Cortex of kidney (tissue), 1 donor: Measurements from ENCODE around the gene NPAS3.

Source experiments
- DNase-seq: peaks from one replicate; lab custom pipeline; 2025; lab: John Stamatoyannopoulos, UW

Gene NPAS3

DNA sequence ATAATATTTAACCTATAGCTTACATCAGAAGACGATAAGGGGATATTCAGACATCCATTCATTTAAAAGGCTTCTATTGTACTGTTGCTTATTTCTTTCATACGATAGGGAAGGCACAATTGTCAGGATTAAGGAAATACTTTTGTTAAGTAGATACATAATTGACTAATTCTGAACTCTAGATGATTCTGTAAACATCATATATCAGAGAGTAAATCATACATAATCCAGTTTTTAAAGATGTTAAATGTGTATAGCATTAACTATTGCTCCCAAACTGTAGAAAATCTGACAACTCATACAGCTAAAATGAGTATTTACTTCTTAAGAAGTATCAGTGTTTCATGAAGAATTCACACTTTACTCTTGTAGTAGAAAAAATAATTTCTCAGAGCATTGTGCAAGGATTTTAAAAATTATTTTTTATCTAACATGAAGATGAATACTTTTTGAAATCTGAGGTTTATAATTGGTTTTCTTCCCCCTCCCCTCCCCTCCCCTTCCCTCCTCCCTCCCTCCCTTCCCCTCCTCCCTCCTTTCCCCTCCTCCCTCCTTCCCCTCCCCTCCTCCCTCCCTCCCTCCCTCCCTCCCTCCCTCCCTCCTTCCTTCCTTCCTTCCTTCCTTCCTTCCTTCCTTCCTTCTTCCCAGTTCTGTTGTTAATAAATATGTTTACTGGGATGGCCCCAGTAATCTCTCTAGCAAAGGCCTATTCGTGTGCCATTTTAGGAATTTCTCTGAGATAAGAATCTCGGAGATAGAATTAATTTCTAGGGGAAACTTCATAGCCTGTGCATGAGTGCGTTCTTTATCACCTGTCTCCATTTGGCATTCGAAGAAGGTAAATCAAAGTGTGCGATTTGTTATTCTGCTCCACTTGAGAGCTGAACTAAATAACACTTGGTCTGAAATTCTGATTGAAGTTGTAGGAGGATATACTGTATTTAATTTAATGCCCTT, 2.3 kb downstream of the NPAS3 start:
- DNase-seq, result no peak

DNA sequence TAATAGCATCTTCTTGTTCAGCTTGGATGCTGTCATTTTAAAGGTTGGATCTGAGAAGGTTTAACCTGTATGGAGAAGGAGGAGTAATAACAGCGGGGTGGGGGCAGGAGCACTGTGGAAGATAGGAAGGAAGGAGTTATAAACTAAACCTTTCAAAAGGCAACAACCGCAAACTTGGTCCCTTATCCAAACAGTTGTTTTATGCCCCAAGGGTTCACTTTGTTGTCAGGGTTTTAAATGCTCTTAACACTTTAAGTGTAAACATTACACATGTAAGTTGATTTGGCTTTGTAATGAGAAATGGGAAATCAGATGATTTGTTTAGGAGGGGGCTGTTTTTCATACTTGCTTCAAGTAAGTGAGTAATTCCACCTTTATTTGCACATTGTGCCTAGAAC, 3.0 kb downstream of the NPAS3 start:
- DNase-seq, result no peak

DNA sequence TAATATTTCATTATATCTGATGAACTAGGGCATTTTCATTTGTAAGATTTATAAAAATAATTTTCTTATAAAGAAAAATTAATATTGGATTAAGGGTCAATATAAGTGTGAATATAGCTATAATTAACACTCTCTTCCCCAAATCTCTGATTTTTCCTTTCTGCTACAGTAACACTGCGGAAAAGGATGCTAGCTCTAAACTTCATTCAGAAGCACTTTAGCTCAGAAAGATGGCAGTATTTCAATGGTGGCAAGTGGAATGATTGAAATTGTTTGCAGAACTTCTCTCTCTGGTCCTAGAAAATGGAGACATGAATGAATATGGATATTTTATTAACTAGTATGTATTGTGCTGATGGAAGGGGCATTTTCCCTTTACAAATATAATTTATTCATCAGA, 8.4 kb downstream of the NPAS3 start:
- no peak for DNase-seq

DNA sequence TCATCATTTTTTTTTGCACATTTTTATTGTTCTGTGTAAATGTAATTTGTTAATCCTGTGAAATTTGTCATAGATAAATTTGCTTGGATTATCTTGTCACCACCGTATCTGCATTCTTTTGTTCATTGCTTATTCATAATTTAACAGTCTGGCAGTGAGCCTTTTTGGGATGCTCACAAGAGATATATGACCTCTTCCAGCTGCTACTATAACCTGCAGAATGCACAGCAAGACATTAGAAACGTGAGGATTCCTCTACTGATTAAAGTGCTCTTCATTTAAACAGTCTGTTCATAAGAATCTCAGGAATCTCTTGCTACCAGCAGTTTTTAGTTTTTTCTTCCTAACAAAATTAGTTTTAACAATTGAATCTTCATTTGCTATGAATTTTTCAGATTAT, 9.1 kb downstream of the NPAS3 start:
- DNase-seq, result no peak

DNA sequence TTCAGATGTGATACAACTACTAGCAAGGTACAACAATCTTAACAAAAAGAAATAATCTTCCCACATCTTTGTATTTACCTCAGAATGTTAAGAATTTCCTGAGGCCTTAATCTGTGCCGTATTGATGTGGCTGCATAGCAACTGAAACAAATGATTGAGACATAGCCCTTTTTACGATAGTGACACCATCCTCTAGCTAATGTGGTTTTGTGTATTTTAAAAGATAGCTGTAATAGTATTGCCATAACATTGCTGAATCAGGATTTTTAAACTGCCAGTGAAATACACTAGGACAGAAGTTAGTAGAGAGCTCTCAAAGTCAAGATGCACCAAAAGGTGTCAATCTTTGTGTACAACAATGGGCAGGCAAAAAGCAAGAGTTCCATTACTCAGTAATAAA, 11.9 kb downstream of the NPAS3 start:
- no peak for DNase-seq

DNA sequence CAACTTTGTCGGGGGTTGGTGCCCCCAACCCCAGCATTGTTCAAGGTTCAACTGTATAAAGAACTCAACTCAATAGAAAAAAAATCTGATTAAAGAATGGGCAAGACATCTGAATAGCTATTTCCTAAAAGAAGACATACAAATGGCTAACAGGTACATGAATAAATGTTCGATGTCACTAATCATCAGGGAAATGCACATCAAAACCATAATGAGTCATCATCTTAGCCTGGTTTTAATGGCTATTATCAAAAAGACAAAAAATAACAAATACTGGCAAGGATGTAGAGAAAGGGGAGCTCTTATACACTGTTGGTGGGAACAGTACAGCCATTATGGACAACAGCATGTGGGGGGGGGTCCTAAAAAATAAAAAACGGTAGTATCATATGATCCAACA, 28.7 kb downstream of the NPAS3 start:
- no peak for DNase-seq

DNA sequence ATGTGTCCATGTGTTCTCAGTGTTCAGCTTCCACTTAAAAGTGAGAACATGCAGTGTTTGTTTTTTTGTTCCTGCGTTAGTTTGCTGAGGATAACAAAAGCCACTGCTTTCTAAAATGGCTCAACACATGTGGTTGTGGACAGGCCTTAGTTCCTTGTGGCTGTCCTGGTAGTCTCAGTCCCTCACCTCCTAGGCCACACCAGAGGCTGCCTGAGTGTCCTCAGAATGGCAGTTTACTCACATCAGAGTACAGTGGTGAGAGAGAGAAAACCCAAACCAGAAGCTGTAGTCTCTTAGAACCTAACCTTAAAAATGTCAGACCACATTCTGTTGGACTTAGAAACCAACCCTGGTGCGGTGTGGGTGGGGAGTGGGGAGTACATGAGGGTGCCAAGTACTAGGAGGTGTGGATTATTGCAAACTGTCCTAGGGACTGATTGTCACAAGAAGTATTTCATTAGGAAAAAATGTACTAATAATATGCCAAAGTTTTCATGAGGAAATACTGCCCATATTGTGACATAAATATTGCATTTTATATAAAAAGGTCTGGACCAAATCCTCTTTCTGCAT, 30.4 kb downstream of the NPAS3 start:
- DNase-seq, result no peak

DNA sequence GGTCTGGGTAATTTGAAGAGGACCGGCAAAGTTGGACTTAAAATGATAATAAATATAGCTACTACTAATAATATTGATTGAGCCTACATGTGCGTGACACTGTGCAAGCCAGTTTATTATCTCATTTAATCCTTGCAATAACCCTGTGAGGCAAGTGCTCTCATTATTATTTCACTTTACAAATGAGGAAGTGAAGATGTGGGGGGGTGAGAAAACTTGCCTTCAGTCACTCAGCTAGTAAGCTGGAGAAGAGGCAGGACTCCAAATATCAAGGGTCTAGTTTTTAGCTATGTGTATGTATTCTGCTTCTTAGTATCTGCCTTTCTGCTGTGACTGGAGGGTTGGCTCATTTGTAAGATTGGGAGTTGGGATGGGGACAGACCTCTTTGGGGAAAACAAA, 39.2 kb downstream of the NPAS3 start:
- no peak for DNase-seq

DNA sequence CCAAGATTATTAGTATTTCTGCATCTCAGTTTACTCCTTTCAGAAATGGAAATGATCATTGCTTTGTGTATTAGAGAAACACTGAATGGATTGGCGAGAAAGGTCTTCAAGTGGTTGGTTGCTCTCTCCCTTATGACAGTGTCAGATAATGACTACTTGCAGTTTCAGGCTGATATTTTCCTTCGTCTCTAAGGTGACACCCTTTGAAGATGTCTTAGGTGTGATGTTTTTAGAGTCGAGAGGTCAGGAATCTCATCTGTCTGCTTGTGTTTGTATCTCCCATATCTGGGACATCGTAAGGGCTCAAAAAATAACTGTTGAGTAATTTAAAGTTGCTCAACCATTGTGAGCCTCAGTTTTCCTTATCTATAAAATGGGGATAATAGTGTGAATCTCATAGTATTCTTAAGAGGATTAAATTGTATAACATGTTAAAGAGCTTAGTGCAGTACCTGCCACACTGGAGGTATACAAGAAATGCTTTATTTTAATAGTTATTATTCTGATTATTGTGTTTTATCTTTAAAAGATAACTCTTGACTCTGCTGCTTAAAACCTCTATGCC, 40.1 kb downstream of the NPAS3 start:
- no peak for DNase-seq

DNA sequence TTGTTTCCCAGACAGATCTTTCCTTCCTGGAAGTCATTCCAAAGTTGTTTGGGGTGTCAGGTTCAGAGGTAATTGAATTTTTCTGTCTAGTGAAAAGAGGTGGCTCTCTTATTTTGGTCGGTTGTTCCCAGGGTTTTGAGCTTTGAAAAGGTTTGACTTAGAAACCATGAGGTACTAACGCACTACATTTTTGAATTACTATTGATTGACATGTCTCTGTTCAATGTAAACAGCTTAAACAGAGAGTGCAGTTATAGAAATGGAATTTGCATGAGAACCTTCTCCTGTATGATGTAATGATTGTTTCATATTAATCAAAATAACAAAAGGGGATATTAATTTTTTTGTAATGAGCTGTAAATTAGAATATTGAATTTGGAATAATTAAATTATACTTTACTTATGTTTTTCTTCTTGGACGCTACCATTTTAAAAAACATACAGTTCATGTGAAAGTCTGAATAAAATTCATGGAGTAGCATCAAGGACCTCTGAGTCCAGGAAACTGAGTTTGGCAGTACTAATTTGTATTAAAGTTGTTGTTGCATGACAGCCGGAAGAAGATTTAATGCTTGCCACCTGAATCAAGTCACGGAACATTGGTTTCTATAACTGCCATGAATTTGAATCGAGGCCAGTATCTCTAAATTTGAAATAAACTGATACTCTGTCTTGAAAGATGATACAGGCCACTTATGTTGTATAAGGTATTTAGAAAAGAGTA, 41.7 kb downstream of the NPAS3 start:
- no peak for DNase-seq

DNA sequence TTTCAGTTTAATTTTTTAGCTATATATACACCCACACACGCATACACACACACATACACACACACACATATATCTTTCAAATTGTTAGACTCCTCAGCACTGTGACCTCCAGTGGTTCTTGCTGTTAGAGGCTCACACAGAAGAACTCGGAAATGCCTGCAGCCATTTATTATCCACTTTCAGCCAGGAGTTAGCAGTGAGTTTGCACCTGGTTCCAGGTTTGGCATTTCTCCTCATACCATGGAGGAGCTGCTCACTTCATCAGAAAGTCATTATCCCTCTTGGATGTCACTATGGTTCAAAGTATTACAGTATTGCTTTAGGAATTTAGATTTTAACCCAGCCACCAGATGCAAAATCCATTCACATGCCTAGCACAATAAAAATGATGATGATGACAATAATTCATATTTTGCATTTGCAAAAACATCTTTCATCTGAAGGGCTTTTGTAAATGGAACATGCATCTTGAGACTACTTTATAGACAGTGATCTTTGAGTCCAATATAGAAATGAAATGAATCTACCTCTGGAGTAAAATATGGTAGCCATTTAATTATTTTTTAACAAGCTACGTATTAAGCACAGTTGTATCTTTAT, 42.3 kb downstream of the NPAS3 start:
- no peak for DNase-seq

DNA sequence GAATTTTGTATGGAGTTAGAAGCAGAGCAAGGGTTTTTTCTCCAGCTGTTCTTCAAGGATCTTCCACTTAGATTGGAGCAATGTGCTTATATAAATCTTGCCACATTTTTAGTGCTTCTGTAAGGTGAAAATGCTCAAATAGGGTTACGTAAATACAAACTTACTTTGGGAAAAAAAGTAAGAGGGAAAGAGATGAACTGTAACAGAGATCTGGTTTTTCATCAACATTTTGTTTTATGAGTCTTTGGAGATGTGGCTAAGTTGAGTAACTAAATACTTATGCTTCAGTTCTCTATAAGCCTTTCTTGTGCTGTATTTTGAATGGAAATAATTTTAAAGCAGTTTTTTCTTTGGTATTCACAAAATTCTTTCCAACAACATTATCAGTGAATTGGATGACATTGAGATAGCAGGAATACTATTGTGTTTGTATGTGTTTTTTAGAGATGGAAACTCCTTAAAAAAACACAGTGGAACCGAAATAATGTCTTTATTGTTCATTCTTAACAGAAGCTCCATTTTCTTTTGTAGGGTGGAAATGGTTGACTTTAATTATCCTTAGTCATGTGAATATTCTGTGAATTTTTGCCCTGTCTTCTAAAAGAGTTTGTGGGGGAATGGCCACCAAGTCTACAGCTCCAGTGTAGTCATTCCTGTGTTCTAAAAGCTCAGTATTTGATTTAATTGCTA, 45.7 kb downstream of the NPAS3 start:
- no peak for DNase-seq

DNA sequence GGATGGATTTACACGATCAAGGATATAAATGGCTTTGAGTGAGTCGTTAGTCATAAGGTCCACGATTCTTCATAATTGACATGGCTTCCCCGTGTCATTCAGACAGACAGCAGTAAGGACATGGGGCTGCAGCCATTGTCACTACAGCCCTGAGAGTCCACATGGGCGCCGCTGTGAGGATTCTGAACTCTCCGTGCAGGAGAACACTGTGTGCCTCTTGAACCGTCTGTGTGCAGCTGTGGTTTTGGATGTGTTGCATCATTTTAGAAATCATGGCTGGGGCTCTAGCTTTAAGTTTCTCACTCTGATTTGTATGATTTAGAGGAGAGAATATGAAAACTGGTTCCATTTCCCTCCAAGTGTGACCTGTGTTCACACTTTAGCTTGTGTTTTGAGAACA, 47.2 kb downstream of the NPAS3 start:
- no peak for DNase-seq

DNA sequence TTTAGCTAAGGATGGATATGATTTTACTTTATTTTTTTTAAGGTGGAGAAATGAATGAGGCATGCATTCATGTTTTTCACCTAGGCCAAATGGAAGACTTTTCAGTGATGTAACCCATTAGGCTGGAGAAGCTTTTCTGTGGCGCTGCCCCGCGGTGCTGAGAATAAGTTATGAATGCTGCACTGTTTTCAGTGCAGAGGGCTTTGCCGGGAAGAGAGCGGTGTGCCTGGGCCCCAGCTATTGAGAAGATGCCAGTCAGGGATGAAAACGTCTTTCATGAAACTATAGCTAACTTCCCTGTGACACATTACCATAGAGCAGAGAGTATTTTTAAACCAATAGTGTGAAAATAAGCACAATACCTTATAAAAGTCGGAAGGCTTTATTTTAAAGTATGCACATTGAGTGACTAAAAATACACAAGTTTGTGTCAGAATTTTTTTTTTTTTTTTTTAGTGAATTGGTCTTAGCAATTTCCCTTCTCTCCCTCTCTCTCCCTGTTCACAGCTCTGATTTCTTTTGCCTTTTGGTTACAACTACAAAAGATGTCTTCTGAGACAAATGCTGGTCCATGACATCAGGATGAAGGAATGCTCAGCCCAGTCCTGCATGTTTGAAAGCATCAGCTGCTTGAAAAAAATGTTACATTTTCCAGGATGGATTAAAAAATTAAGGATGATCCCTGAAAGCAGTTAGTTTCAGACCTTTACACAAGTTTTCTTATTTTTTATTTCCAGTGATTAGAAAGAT, 48.3 kb downstream of the NPAS3 start:
- no peak for DNase-seq

DNA sequence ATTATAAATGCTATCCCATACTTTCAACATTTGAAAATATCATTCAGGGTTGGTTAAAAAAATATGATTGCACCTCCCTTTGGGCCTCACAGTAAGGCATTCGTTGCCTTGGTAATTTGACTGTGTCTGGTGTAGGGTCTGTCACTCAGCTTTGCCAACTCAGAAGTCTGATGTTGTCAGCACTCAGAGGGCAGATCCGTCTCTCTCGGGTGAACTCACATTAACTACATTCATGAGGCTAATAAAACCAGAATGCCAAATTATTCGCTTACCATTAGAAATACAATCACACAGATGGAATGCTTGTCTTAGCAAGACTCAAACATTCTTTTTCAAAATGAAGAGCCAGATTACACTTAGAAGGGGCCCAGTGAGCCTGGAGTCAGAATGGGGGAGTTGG, 53.0 kb downstream of the NPAS3 start:
- no peak for DNase-seq

DNA sequence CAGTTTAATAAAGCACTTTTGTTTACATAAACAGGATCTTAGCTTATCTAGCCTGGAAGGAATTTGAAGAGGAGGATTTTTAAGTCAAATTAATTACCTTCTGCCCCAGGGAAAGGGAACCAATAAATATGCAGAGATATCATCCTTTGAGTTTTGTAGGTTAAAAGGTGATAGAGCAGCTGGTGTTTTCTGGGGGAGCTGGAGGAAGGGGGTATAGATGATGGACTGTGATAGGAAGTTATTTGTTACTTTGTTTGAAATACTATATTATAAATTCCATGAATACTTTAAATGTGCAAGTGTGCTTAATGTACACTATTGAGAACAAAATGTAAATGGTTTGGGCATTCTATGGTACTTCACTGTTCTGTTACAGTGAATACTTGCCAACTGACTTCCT, 55.2 kb downstream of the NPAS3 start:
- DNase-seq, result no peak

DNA sequence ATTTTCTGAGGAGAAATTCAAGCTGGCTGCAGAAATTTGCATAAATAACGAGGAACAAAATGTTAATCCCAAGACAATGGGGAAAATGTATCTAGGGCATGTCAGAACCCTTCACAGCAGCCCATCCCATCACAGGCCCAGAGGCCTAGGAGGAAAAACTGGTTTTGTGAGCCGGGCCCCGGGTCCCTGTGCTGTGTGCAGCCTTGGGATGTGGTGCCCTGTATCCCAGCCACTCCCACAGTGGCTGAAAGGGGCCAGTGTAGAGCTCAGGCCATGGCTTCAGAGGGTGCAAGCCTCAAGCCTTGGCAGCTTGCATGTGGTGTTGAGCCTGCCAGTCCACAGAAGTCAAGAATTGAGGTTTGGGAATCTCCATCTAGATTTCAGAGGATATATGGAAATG, 57.7 kb downstream of the NPAS3 start:
- DNase-seq, result no peak

DNA sequence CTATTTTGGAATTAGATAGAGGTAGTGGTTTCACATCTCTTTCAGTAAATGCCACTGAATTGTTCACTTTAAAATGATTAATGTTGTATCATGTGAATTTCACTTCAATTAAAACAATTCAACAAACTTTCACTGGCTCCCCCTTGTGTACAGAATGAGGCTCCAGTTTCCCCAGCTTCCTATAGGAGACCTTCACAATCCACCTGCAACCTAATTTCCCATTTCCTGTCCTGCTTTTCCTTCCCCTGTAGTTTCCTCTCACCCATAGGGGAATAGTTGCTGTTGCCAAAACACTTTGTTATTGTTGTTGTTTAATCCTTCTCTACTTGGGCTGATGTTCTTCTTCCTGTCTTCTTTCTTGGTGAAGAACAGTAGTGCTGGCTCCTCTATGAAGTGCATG, 59.8 kb downstream of the NPAS3 start:
- no peak for DNase-seq

DNA sequence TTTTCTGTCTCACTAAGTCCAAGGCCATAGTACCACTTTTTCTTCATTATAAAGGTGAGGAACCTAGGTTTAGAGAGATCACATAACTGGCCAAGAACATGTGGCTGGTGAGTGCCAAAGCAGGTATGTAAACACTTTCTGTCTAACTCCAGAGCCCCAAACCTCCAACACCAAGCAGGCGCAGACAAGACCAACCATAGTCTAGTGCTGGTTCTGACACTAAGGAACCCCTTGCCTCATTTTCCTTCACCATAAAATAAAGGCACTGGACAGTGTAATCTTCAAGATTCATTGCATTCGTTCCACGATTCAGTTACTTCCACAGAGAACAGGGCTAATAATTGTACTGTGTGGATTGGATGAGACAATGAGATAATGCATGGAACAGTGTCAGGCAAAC, 71.0 kb downstream of the NPAS3 start:
- DNase-seq, result no peak

DNA sequence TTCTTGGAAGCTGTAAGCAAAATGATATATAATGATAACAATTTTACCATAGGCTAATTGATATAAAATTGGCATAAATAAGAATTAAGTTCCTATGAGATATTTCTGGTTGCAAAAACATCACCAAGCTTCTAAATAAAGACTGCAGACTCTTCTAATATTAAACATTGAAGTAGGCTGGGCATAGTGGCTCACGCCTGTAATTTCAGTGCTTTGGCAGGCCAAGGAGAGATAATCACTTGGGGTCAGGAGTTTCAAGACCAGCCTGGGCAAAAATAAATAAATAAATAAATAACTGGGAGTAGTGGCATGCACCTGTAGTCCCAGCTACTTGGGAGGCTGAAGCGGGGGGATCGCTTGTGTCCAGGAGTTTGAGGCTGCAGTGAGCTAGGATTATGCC, 71.8 kb downstream of the NPAS3 start:
- DNase-seq, result no peak

DNA sequence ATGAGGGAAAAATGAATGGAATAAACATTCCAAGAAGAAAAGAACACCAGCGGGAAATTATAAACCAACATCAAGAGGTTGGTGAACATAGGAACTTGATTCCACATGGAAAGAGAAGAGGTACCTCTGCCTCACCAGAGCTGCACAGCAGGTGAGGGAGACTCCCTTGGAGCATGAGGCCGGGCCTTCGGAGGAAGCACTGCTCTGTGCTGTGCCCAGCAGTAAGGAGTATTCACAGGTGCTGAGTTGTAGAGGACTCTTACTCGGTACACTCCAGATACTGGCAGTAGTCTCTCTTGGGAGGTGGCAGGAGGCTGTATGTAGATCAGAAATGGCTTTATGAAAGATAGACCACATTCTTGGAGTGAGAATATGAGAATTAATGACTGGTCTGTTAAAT, 76.0 kb downstream of the NPAS3 start:
- no peak for DNase-seq
